ENCODE data around the gene DLG1. TPM values are rescaled to one million over a fixed set of nuclear protein-coding genes. Genes with fewer than 3 reads are reported as not detected.

The DLG1 gene
- 46.6 and 64.5 TPM in 2 replicates for total RNA-seq (2014; rRNA removed; shearing (Covaris generic))

DNA sequence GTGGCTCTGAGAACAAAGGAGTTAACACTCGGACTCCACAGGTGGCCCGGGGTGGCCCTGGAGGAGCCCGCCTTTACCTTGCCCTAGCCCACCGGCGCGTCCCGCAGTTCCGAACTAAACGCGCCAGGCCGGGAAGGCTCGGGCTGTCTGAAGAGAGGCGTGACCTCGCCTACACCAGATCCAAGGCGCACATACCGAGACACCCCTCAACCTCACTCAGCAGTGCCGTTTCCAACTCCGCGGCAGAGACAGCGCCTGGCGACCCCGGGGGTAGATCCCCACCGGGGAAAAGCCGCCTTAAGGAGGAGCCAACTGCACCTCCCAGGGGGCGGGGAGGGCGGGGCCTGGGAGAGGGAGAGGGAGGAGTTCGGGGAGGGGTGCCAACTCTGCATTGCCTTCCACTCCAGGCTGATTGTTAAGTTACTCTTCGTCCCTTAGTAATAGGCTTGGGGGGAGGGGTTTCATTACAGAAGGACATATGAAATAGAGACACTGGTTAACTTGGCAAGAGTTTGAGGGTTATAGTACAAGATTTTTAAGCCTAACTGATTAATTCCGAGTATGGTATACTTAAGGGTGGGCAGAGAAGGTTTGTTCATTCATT lies at the start of gene DLG1:
Gene DLG1 (minus strand): TSS at position 272 of the 604 bp plus-strand sequence. CDS start 1,408 bp downstream, outside the sequence.
- peak; percentile 86 for DNase-seq (ENCODE audit: low spot score)

DNA sequence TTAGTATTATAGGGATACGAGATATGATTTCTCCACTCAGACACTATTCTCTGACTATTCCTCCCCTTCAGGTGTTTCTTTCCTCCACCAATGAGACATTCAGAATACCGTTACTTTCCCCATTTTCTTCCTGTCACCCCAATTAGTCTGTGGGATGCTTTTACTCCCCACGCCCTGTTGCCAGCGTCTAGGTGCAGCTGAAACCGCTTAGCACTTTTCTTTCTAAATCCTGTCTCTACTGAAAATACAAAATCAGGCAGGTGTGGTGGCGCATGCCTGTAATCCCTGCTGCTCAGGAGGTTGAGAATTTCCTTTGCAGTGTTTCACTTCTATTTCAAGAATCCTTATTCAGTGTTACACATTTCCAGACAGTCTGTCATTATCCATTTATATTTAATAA lies 49.6 kb upstream of the DLG1 start:
- no peak for DNase-seq (ENCODE audit: low spot score)

DNA sequence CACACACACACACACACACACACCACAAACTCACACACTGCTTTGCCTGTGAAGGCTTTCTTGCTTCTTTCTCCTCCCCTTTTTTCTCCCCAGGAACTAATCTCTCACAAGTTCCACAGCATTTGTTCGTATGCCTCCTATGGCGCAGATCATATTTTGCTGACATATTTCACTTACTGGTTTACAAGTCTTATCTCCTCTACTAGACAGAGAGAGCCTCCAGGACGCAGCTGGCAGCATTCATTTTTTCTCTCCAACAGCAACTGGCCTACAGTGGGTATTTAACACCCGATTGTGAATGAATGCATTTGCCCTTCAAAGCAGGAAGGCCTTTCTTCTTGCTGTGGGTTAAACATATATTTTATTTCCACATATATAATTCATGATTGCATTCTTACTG lies 47.0 kb upstream of the DLG1 start:
- no peak for DNase-seq (ENCODE audit: low spot score)

DNA sequence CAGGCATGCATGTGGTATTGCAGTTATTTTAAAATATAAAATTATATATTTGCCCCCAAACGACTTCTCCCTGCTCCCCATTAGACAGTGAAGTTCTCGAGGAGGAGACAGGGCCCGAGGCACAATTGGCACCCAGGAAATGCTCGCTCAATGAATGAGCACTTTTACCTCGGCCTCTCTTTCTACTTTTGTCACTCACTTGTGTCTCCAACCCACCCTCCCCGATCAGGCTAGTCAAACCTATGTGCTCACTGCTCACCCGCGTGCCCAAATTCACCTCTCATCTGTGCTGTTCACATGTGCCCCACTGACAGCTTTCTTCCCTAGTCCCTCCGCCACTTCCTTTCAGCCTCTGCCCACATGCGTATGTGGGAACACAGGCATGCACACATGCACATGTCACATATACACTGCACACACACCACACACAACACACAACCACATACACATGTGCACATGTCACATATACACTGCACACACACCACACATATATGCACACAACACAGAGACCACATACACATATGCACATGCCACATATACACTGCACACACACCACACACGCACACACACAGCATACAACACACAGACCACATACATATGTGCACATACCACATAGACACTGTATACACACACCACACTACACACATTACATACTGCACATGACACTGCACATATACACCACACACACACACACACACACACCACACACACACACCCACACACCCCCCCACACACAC lies 46.3 kb upstream of the DLG1 start:
- no peak for DNase-seq (ENCODE audit: low spot score)

DNA sequence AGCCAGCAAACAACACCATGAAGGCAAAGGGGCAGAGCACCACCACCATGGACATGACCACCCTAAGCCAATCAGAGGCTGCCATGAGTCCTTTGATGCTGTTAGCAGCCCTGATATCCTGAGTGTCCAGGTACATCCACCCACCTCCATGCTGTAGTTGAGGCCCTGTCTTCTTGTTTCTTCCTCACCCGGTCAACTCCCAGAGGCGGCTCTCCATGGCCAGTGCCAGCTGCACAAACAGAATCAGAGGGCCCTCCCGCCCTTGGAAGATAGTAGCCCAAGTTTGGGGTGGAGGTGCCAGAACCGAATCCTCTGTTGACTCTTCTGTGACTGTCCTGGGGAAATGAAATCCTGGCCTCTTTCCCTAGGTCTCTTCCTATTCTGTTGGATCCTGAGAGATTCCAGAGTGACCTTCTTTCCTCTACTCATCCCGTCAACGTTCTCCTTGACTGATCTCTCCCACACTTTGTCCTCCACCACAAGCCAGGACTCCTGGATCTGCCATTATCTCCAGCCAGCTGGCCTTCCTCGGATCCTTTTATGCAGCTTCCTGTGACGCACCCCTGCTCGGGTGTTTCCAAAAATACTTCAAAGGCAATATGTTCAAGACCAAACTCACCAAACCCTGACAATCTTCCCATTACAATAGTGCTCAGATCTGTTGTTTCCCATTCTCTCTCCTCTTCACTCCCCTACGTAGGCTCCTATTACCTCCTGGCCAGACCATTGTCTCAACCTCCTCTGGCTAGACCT lies 45.4 kb upstream of the DLG1 start:
- no peak for DNase-seq (ENCODE audit: low spot score)

DNA sequence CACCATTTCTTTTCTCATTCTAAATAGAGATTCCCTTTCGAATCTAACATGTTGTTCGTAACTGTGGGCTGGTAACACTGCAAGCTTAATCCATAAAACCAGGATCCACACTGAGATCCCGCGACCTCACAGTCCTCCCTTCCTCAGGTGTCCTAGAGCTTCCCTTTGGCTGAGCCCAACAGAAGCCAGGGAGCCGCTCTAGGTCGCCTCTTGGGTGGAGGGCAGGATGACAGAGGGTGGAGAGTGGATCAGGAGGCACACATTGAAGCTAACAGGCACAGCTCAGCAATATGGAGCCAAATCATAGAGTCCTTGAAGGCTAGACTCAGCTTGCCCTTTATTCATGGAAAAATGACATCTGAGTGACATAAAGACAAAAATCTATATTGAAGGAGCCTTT lies 44.7 kb upstream of the DLG1 start:
- DNase-seq (ENCODE audit: low spot score): no peak

DNA sequence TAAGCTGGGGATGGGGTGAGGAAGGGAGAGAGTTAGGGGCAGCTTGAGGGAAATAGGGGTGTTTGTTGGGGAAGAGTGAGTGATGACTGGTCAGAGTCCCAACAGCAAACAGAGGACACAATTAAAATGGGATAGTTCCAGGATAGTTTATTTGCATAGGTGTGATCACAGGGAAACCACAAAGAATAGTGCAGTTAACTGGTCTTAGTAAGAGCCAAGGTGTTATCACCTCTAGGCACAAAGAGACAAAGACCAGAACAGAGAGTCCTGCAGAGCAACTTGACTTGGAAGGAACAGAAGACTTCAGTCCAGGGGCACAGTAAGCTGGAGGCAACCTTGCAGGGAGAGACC lies 42.1 kb upstream of the DLG1 start:
- no peak for DNase-seq (ENCODE audit: low spot score)

DNA sequence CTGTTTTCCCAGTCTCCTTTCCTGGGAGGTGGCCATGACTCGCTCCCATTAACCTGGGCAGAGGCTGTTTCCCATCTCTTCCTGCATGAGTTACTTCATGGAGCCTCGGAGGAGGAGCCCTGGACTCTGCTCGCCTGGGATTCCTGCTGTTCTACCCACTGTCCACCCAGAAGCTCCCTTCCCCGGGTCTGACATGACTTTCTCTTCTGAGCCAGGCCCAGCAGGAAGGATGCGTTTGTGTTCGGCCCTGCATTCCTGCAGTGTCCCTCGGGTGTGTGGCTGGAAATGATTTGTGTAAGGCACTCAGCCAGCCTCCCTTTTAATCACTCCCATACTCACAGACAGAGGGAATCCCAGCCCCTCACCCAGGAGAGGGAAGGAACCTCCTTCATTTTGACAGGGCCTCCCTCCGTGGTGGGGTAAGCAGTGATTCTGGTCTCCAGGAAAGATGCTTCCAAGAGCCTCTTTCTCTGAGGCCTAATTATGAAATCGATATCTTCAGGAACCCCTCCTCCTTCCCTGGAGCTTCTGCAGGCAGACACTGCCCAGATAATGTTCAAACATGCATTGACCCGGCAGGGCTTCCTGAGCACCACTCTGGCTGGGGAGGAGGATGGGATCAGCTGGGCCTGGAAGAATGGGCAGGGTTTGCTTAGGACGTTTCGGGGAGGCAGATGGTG lies 41.6 kb upstream of the DLG1 start:
- DNase-seq (ENCODE audit: low spot score): no peak

DNA sequence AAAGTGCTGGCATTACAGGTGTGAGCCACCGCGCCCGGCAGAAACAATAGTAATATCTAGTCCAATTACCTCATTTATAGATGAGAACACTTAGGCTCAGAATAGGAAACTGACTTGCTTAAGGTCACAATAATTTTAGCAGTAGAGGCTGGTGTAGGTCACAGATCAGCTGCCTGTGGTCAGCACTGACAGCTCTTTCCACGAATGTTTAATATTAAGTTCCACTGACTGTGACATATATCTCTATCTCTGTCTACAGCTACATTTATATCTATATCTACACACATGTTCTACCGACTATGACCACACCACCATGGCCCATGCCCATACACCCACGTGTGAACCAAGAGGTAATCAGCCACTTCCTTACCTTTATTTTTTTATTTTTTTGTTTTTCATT lies 40.2 kb upstream of the DLG1 start:
- DNase-seq (ENCODE audit: low spot score): no peak

DNA sequence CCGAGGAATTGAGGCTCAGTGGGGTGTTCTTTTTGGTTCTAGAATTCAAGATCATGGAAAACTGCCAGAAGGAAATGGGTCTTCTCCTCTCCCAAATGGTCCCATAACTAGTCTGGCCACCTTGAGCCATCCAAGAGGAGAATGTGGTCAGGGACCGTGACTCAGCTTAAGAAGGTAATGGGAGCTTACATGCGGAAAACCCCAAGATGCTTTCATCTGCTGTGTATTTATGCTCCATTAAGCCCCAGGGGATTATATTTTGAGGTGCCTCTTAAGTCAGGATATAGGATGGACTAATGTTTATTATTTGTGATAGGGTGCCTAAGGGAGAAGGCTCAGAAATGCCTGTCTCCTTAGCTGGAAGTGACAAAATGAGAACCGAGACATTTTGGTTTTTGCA lies 39.2 kb upstream of the DLG1 start:
- peak; percentile 69 for DNase-seq (ENCODE audit: low spot score)

DNA sequence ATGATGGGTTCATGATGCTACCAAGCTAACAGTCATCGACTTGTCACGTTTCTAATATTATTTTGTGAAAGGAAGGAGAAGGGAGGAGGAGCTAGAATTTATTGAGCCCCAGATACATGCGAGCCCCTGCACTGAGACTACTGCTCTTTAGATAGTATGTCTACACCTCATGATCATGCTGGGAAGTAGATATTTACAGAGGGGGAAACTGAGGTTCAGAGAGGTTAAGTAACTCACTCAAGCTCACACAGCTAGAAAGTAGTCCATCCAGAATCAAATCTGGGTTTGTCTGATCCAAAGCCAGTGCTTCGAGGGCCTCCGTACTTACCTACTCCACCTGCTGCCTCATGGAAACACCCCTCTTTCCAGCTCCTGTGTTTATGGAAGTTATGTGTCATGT lies 38.8 kb upstream of the DLG1 start:
- DNase-seq (ENCODE audit: low spot score): no peak

DNA sequence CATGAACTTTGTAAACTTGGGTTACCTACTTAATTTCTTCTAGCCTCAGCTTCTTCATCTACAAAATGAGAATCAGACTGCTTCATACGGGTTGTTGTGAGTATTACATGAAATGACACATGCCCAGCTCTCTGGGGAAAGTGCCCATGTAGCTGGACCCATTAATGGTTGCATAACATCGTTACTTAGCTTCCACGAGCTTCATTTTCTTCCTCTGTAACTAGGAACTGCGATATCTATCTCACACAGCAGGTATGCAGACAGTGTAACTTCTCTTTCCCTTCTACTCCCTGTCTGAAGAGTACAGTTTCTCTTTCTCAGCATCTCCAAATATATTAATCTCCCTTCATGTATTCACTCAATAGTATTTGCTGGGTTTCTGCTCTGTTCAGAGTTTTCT lies 37.9 kb upstream of the DLG1 start:
- DNase-seq (ENCODE audit: low spot score): no peak

DNA sequence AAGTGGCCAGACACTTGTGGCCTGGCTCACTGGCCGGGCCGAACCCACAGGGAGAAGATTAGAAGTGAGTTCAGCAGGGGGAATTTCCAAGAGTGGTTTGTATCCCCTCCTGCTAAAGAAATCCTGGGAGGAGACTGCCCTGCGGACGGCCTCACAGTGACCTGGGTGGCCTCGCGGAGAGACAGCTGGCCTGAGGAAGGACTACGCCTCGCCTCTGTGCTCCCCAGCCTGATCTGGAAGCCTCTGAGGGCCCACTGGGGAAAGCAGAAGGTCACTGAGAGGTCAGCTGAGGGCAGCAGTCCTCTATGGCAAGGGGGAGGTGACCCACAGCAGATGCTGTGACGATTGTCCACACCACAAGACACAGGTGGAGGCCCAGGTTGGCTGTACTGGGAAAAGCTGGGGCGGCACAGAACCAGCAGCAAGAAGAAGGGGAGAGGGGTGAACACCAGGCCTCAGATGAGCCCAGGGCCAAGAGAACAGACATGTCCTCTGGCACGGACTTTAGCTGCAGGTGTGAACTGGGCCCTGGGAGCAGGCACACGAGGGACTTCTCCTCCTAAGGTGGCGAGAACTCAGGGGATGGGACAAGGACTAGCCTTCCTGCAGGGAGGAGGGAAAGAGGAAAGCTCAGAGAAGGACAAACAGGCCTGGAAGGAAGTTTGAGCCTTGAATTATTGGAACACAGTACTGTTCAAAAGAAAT lies 37.2 kb upstream of the DLG1 start:
- DNase-seq (ENCODE audit: low spot score): no peak

DNA sequence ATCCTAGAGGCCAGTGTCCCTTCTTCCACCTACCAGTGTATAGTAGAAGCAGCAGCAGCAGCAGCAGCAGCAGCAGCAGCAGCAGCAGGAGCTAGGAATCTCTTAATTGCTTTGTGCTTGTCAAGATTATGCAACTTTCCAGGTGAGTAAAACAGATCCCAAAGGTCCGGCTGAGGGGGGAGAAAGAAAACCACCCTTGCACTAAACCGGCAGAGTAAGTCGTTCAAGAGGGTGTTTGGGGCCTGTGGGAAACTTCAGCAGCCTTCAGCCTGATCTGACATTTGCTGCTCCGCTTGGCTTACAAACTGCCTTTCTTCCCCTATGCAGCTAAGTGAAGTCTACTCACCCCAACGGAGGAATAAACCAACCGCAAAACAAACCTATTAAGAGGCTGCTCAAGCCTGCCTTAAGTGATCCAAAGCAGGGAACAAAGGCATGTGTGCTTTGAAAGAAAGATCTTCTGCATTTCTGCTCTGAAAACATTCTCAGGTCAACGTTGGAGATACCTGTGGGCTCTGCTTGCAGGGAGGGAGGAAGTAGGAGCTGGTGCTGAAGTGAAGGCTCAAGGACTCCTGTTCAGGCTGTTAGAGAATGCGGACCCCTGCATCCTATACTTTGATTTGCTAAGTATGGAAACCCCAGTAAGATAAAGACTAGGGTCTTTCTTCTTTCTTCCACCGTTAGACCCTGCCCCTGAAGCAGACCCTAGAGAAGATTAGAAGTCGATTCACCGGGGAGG lies 35.7 kb upstream of the DLG1 start:
- DNase-seq (ENCODE audit: low spot score): no peak

DNA sequence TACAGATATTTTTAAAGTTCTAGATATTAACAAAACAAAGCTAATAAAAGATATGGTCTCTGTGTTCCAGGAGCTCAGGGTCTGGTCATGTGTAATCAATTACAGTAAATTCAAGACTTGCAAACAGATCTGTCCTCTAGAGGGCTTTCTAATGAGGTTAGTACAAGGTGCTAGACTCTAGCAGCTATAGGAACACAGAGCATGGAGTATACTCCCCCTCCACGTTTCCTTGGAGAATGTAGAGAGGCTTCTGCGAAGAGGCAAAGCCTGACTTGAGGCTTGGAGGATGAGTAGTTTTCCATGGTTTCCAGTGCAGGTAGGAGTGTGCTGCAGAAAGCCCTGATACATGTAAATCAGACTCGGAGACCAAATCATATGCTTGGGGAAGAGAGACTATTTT lies 32.7 kb upstream of the DLG1 start:
- no peak for DNase-seq (ENCODE audit: low spot score)

DNA sequence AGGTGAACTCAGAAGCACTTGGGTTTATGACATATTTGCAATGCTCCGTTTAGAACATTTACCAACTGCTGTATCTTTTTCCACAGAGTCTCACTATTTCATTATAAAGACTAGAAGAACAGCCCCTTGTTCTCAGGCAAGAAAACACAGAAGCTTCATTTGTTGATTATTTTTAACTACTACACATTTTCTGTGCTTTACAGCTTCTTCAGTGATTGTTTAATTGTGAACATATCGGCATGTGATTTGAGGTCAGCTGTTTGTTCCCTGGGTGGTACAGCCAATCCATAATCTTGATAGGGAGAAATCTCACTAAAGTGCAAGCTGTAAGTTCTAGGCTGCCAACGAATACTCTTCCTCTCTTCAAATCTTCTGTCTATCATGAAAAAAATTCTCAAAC lies 31.0 kb upstream of the DLG1 start:
- no peak for DNase-seq (ENCODE audit: low spot score)

DNA sequence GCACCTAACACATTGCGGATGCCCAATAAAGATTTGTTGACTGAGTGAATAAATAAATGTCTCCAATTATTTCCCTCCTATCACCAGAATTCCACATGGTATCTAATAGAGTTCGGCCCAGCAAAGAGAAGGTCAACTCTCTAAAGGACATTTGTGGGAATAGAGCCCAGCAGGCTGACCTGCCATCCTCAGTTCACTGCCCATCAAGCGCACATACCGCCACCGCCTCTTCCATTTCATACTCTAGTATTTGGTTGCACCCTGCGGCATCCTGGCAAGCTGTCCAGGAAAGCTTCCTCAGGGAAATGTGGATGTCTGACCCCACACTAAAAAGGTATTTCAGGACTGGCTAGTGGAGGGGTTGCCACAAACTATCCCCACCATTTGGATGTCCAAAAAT lies 29.8 kb upstream of the DLG1 start:
- DNase-seq (ENCODE audit: low spot score): no peak

DNA sequence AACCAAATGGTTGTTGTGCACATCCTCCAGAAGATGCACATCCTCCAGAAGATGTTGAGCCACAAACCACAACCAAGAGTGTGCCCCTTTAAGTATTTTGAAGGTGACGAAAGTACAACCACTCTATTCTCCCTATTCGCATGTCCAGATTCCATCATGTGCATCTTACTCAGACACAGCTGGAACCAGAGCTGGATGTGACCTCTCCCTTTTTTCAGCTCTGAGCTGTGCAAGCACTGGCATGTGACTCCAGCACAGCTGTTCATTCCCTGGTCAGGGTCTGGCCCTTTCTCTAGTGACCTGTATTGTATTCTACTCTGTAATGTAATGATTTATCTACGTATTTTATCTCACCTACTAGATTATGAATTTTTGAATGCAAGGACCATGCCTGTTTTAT lies 29.3 kb upstream of the DLG1 start:
- no peak for DNase-seq (ENCODE audit: low spot score)

DNA sequence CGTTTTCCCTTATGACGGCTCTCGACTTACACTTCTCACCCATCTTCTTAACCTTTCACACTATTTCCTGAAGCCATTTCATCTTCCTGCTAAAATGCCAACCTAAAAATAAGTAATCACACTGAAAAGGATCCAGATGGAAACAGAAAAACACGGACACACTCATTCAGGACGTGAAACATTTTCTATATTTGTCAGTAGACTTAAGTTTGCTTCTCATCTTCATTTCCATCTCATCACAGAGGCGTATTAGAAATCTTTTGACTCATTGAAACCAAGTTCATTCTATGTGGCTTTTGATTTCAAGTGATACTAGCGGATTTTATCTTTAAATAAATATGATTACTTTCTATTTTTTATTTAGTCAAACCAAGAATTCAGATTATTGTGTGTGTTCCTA lies 27.4 kb upstream of the DLG1 start:
- no peak for DNase-seq (ENCODE audit: low spot score)

DNA sequence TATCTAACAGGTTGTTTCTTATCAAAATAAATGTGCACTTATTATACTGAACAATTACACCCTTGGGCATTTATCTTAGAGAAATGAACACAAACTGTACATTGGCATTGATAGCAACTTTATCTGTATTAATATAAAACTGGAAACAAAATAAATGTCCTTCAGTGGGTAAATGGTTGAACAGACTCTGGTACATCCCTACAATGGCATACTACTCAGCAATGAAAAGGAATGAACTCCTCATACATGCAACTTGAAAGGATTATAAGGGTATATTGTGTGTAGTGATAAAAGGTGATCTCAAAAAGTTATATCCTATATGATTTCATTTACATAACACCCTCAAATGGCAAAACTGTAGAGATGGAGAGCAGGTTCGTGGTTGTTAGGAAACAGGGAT lies 23.7 kb upstream of the DLG1 start:
- DNase-seq (ENCODE audit: low spot score): no peak

DNA sequence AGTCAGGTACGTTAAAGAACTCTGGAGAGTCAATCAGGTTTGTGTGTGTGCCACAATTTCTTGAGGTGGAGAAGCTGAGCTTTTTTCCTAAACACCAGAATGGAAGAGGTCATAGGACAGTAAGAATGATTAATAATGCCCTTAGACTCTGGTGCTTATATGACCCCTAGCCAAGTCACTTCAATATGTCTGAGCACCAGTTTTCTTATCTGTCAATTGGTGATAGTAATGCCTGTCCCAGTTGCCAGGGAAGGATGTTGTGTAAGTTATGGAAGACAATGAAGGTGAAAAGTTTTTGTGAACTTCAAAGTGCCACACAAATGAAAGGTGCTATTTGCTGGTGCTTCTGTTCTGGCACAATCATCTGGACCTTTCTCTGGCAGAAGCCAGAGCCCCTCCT lies 22.2 kb upstream of the DLG1 start:
- no peak for DNase-seq (ENCODE audit: low spot score)

All from H4 (cell line).